HG02938 (cell line): ENCODE data around the gene NANOS2.
"Not testable (repeated sequence)": the region's sequence is repeated elsewhere in the genome, so short reads cannot be mapped to it uniquely, and the experiment has no call there.

Experiments
- ATAC-seq: cut with Tn5 transposase; IDR thresholded peaks from one replicate; pipeline ENCODE4 v1.9.1; 2021; ENCODE audit warnings: mild to moderate bottlenecking, moderate library complexity; ENCODE audit not compliant: unreplicated experiment

The NANOS2 gene

GRCh38 chr19:45878043-45878794 is 36.4 kb downstream of the NANOS2 start:
- no peak for ATAC-seq

- ATAC-seq = no peak
Measured at GRCh38 chr19:45876411-45877197, 38.0 kb downstream of the NANOS2 start.

GRCh38 chr19:45876161-45876410 is 38.5 kb downstream of the NANOS2 start:
- ATAC-seq = no peak

GRCh38 chr19:45874620-45874966 is 40.0 kb downstream of the NANOS2 start:
- no peak for ATAC-seq

- no peak for ATAC-seq
Measured at GRCh38 chr19:45873219-45873772, 41.3 kb downstream of the NANOS2 start.

GRCh38 chr19:45872095-45872919 is 42.3 kb downstream of the NANOS2 start:
- no peak for ATAC-seq

- no peak for ATAC-seq
Measured at GRCh38 chr19:45870798-45871197, 43.8 kb downstream of the NANOS2 start.

- ATAC-seq = not testable (repeated sequence)
Measured at GRCh38 chr19:45867241-45867640, 47.3 kb downstream of the NANOS2 start.

GRCh38 chr19:45866400-45867176 is 48.0 kb downstream of the NANOS2 start:
- no peak for ATAC-seq

- no peak for ATAC-seq
Measured at GRCh38 chr19:45865269-45865948, 49.2 kb downstream of the NANOS2 start.

GRCh38 chr19:45864629-45865082 is 49.9 kb downstream of the NANOS2 start:
- no peak for ATAC-seq

- no peak for ATAC-seq
Measured at GRCh38 chr19:45863840-45864628, 50.5 kb downstream of the NANOS2 start, which contains the start of gene FOXA3. Gene FOXA3, plus strand, starts transcription at chr19:45864326. Its CDS starts 131 bp downstream, at chr19:45864457.

GRCh38 chr19:45863335-45863839 is 51.2 kb downstream of the NANOS2 start:
- ATAC-seq = no peak
